ENCODE results near the gene CACNA2D4. TPM values are rescaled to one million over a fixed set of nuclear protein-coding genes. Genes with fewer than 3 reads are reported as not detected.

The CACNA2D4 gene
- total RNA-seq, 4 donors from 2014 or later = 0.27 to 3.1 (median 0.92) TPM

DNA sequence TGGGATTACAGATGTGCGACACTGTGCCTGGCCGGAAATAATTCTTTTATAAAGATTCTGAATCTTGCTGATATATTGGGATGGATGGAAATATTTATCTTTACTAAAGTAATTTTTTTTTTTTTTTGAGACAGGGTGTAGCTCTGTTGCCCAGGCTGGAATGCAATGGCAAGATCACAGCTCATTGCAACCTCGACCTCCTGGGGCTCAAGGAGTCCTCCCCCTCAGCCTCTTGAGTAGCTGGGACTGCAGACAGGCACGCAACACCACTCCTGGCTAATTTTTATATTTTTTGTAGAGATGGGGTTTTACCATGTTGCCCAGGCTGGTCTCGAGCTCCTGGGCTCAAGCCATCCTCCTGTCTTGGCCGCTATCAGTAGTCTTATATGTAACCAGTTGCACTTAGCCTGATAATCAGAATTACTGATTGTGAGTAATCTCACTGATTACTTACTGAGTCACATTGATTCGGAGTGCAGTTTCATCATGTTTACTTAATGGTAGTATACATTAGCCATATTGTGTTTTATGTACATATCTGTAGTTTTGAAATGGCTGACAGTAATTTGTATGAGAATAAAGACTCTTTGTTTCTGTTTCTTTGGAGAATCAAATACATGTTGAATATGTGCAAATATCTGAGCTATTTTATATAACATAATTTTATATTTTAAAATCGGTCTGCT, 148.5 kb downstream of the CACNA2D4 start:
- intact Hi-C loops (cut with DNase I) = no loop called here
- no peaks in the 10 kb centered on the region for H3K27me3 ChIP-seq
- no peaks in the 10 kb centered on the region for H3K4me1 ChIP-seq
- H3K9me3 ChIP-seq = no peaks in the 10 kb centered on the region
- no peak for DNase-seq
- 78 to 81% methylated on average over 8 of the region's 8 CpGs for WGBS, 2 donors
- H3K27ac ChIP-seq = no peak overlapping the region
- H3K4me3 ChIP-seq = no peak overlapping the region
- peaks cover 0 to 42% (median 0%) of the 10 kb centered on the region in 3 donors for H3K36me3 ChIP-seq
- TF ChIP-seq, protein P1, sequence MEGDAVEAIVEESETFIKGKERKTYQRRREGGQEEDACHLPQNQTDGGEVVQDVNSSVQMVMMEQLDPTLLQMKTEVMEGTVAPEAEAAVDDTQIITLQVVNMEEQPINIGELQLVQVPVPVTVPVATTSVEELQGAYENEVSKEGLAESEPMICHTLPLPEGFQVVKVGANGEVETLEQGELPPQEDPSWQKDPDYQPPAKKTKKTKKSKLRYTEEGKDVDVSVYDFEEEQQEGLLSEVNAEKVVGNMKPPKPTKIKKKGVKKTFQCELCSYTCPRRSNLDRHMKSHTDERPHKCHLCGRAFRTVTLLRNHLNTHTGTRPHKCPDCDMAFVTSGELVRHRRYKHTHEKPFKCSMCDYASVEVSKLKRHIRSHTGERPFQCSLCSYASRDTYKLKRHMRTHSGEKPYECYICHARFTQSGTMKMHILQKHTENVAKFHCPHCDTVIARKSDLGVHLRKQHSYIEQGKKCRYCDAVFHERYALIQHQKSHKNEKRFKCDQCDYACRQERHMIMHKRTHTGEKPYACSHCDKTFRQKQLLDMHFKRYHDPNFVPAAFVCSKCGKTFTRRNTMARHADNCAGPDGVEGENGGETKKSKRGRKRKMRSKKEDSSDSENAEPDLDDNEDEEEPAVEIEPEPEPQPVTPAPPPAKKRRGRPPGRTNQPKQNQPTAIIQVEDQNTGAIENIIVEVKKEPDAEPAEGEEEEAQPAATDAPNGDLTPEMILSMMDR (IDR thresholded peaks at IDR 0.05) = no peak

DNA sequence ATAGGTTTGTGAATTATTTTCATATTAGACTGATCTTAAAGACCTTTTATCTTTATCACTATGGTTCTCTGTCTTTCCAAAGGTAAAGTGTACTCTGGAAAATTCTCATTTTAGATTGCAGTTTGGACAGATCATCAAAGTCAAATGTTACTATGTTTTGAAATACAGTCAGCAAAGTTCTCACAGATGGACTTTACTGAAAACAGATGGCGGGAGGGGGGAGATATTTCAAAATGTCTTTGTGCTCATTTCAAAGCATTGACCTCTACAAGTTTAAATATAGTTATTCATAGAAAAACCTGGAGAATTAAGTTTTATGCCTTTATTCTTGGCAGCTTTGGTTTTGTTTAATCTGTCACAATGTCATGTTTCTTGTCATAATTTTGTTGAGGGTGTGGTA, 149.8 kb downstream of the CACNA2D4 start:
- intact Hi-C loops (cut with DNase I) = no loop called here

DNA sequence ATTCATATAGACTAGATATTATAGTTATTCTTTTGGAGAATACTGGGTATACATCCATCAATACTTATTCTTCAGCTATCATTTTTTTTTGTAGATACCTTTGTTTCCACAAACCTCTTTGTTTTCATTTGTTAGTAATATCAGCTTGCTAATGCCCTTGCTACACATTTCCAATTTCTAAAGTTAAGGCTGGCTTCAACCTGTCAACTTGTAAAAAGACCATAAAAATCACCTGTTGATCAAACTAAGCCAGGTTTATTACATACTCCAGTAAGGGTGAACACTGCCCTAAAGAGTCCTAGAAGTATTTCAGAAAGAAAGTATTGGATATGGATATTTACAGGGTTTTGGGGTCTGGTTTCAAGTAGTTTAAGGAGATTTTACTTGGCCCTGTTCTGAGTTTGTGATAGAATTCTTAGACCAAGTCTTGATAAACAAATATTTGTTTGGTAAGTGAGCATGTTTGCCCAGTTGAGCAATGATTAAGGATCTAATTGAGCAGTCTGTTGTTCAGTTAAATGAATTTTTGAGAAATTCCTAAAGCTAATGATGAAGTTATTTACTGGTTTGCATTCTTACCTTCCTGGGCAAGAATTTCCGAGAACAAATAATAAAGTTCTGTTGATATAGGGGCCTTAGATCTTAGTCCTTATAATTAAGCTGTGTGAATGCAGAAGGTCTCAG, 150.9 kb downstream of the CACNA2D4 start:
- TF ChIP-seq, protein P1 (IDR thresholded peaks at IDR 0.05) = no peak
- no peak for TF ChIP-seq POLR2A (IDR thresholded peaks at IDR 0.05)
- no peak for DNase-seq
- peaks cover 0 to 24% (median 0%) of the 10 kb centered on the region in 3 donors for H3K36me3 ChIP-seq
- H3K27me3 ChIP-seq = no peaks in the 10 kb centered on the region
- no peaks in the 10 kb centered on the region for H3K9me3 ChIP-seq
- no peak overlapping the region for H3K4me3 ChIP-seq
- H3K4me1 ChIP-seq = no peaks in the 10 kb centered on the region
- intact Hi-C loops (cut with DNase I) = no loop called here
- H3K27ac ChIP-seq = no peak overlapping the region
- 88 to 95% methylated on average over 1 of the region's 1 CpG for WGBS, 2 donors

More for the DNA sequence above, 149.8 kb downstream of the CACNA2D4 start:
- 86 to 100% methylated on average over 1 of the region's 1 CpG for WGBS, 2 donors
- Histone ChIP-seq H3K27me3 (no peaks in the 10 kb centered on the region), H3K27ac (no peak overlapping the region), H3K4me1 (no peaks in the 10 kb centered on the region), H3K9me3 (no peaks in the 10 kb centered on the region), H3K36me3 (peaks cover 0 to 34% (median 0%) of the 10 kb centered on the region in 3 donors), H3K4me3 (no peak overlapping the region)
- DNase-seq = no peak
- TF ChIP-seq, protein P1 (IDR thresholded peaks at IDR 0.05) = no peak
- no peak for TF ChIP-seq POLR2A (IDR thresholded peaks at IDR 0.05)

DNA sequence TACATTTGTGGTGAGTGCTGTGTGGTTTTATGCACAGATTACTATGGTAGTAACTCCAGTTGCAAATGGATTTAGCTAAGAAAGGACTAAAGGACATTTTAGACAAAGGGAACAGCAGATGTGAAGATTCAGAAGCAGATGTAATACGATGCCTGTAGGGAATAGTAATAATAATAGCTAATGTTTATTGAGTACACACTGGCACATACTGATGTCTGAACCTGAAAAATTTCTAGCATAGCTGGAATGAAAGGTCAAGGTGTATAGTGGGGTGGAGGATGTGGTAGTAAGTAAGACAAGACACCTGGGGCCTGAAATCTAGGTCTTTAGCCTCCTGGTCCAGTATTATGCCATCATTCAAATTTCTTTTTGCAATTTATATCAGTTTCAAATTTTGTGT, 152.3 kb downstream of the CACNA2D4 start:
- Histone ChIP-seq H3K4me3 (no peak overlapping the region), H3K4me1 (no peaks in the 10 kb centered on the region), H3K9me3 (no peaks in the 10 kb centered on the region), H3K27ac (no peak overlapping the region), H3K27me3 (no peaks in the 10 kb centered on the region), H3K36me3 (peaks cover 0 to 22% (median 0%) of the 10 kb centered on the region in 3 donors)
- intact Hi-C loops (cut with DNase I) = no loop called here
- 76 to 88% methylated on average over 1 of the region's 1 CpG for WGBS, 2 donors
- no peak for TF ChIP-seq POLR2A (IDR thresholded peaks at IDR 0.05)
- TF ChIP-seq, protein P1 (IDR thresholded peaks at IDR 0.05) = no peak
- no peak for DNase-seq

DNA sequence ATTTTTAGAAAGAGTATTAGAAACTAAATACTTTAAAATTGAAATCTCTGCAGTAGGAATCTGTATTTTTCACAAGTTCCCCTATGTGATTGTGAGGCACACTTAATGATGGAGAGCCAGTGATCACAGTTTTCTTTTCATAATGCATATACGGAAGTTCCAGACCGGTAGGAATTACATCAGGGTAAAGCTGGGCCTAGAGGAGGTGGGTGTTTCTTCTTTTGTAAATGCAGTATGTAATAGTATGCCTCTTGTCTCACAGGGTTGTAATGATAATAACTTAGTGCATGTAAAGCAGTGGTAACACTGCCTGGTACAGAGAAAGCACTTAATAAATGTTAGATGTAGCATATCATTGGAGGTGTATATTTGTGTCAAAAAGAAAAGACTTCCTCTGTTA, 155.3 kb downstream of the CACNA2D4 start:
- Histone ChIP-seq H3K4me1 (peaks cover 0 to 14% (median 0%) of the 10 kb centered on the region in 3 donors), H3K4me3 (no peak overlapping the region), H3K9me3 (no peaks in the 10 kb centered on the region), H3K36me3 (peaks cover 0 to 14% (median 0%) of the 10 kb centered on the region in 3 donors), H3K27me3 (no peaks in the 10 kb centered on the region), H3K27ac (no peak overlapping the region)
- DNase-seq = no peak
- 79 to 97% methylated on average over 2 of the region's 2 CpGs for WGBS, 2 donors
- TF ChIP-seq POLR2A (IDR thresholded peaks at IDR 0.05) = no peak
- TF ChIP-seq, protein P1 (IDR thresholded peaks at IDR 0.05) = no peak
- intact Hi-C loops (cut with DNase I) = no loop called here
